T-cell (primary cell): ENCODE data around the gene SCNN1G. TPM values are rescaled to one million over a fixed set of nuclear protein-coding genes. Genes with fewer than 3 reads are reported as not detected.

Experiments
- ATAC-seq, 4 experiments: fragments of 200-7000 bp in 3 of 4; fragments of 150-1000 bp in 1 of 4; cut with Tn5 transposase; replicated peaks in 1 of 4; 1 replicate in 3 of 4; 2 replicates in 1 of 4; pipeline ENCODE4 v1.10.0; 2021; ENCODE audit warnings: moderate library complexity in 3 of 4, mild to moderate bottlenecking in 2 of 4, moderate number of reproducible peaks in 1 of 4
- CTCF ChIA-PET, 2 donors: fragments of 300-600 bp; sonication (Branson Sonifier 250); formaldehyde crosslinking; loops; one replicate each; lab custom pipeline; 2022; ENCODE audit warnings: antibody characterized with exemption in 2 of 2; lab: Charles Lee
- POLR2A ChIA-PET, 2 donors: fragments of 300-600 bp; sonication (Branson Sonifier 250); formaldehyde crosslinking; loops; one replicate each; lab custom pipeline; 2022; ENCODE audit warnings: antibody characterized with exemption in 2 of 2; lab: Charles Lee
- DNase-seq, 35 experiments: peaks; one replicate each; pipeline versions ENCODE4 v3.0.0 to v3.0.0-alpha.2; 2013 to 2023
- H3K27ac ChIP-seq: one replicate; pipeline ENCODE4 v1.5.1; 2013; ENCODE audit warnings: low read length
- H3K27me3 ChIP-seq, 2 experiments: replicated peaks in 1 of 2; 1 replicate in 1 of 2; 2 replicates in 1 of 2; pipeline versions ENCODE4 v1.6.1 to v1.7.0; 2013; ENCODE audit warnings: low read length in 1 of 2, mixed read lengths in 1 of 2; ENCODE audit not compliant: control insufficient read depth in 2 of 2, insufficient read depth in 2 of 2; ENCODE audit errors: extremely low read depth in 1 of 2
- H3K36me3 ChIP-seq, 2 donors: 1 replicate in 1 of 2; 2 replicates in 1 of 2; pipeline versions ENCODE4 v1.6.1 to v1.7.0; 2013; ENCODE audit warnings: low read length in 1 of 2; ENCODE audit not compliant: control insufficient read depth in 2 of 2, insufficient read depth in 1 of 2; ENCODE audit errors: extremely low read depth in 1 of 2
- H3K4me1 ChIP-seq, 2 experiments: 1 replicate in 1 of 2; 2 replicates in 1 of 2; pipeline versions ENCODE4 v1.6.1 to v1.7.0; 2013; ENCODE audit warnings: low read length in 2 of 2, mixed read lengths in 1 of 2; ENCODE audit not compliant: insufficient read depth in 2 of 2, control insufficient read depth in 1 of 2; ENCODE audit errors: extremely low read depth in 1 of 2
- H3K4me3 ChIP-seq, 2 donors: 1 replicate in 1 of 2; 2 replicates in 1 of 2; pipeline versions ENCODE4 v1.5.1 to v1.7.0; 2013; ENCODE audit warnings: mild to moderate bottlenecking in 2 of 2, low read length in 1 of 2, moderate library complexity in 1 of 2; ENCODE audit not compliant: control insufficient read depth in 1 of 2; ENCODE audit errors: extremely low read depth in 1 of 2
- H3K9me3 ChIP-seq: 2 replicates; pipeline ENCODE4 v1.7.0; 2013
- H3K27ac Mint-ChIP-seq, 2 donors: one replicate each; pipeline ENCODE4 v1.8.0; 2020 to 2021; ENCODE audit warnings: mild to moderate bottlenecking in 2 of 2, mixed read lengths in 2 of 2
- H3K27me3 Mint-ChIP-seq, 2 donors: one replicate each; pipeline ENCODE4 v1.8.0; 2021 to 2022; ENCODE audit warnings: mixed read lengths in 2 of 2
- H3K36me3 Mint-ChIP-seq: one replicate; pipeline ENCODE4 v1.8.0; 2021; ENCODE audit warnings: mixed read lengths
- H3K4me1 Mint-ChIP-seq, 3 donors: one replicate each; pipeline ENCODE4 v1.8.0; 2020 to 2022; ENCODE audit warnings: mixed read lengths in 3 of 3, mild to moderate bottlenecking in 1 of 3
- H3K4me3 Mint-ChIP-seq, 3 donors: one replicate each; pipeline ENCODE4 v1.8.0; 2020 to 2022; ENCODE audit warnings: mild to moderate bottlenecking in 3 of 3, mixed read lengths in 3 of 3, moderate library complexity in 3 of 3
- H3K9me3 Mint-ChIP-seq, 3 donors: one replicate each; pipeline ENCODE4 v1.8.0; 2020 to 2022; ENCODE audit warnings: mixed read lengths in 3 of 3
- WGBS: methylation state at CpG from one replicate; pipeline ENCODE4 v1.1.5; 2013; ENCODE audit warnings: missing lambda C conversion rate; ENCODE audit not compliant: insufficient coverage; 5-methylcytosine and 5-hydroxymethylcytosine counted together
- total RNA-seq, 35 experiments: library from RNA in 6 of 35; stranded (reverse) in 6 of 35; fragments of 120-200 nt in 1 of 35; gene quantifications; one replicate each; pipeline versions ENCODE4 v1.2.1 to v1.2.4 and lab custom pipeline; 2013 to 2026

SCNN1G gene
- total RNA-seq, 5 donors from 2014 or later (not counting 1 experiment from before 2014, with no cell fraction given), result not detected

DNA sequence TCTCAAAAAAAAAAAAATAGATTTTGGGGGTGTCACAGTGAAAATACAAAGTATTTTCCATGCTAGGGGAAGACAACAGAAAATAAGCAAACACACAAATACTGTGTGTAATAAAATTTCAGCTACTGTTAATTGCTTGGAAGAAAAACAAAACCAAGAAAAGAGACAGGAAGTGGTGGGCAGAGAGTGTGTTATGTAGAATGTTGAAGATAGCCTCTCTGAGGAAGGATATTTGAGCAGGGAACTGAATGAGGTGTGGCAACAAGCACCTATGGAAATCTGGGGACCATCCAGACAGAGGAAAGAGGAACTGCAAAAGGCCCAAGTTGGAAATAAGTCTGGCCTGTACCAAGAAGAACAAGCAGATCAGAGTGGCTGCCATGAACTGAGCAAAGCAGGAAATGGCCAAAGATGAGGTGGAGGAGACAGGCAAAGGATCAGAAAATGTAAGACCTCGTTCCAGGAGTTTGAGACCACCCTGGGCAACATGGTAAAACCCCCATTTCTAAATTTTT, 25.5 kb upstream of the SCNN1G start:
- Histone ChIP-seq H3K27ac (no peak overlapping the region), H3K36me3 (no peaks in the 10 kb centered on the region), H3K4me3 (no peak overlapping the region), H3K4me1 (no peaks in the 10 kb centered on the region), H3K27me3 (peaks cover 0 to 8% of the 10 kb centered on the region in 2 experiments), H3K9me3 (no peaks in the 10 kb centered on the region)
- Mint-ChIP-seq H3K4me3 (no peak overlapping the region), H3K27ac (peak overlapping the region; percentile 18 to 27), H3K4me1 (peaks cover 5 to 10% (median 8%) of the 10 kb centered on the region in 3 donors), H3K9me3 (no peaks in the 10 kb centered on the region), H3K36me3 (no peaks in the 10 kb centered on the region), H3K27me3 (peaks cover 20 to 30% of the 10 kb centered on the region in 2 donors)
- no CpG with 5 or more reads among the region's 1 CpG for WGBS
- DNase-seq (no peak), ATAC-seq (peak in 1 of 4 experiments; percentile 42)
- ChIA-PET POLR2A (interaction anchor here (0.6 to 0.7 kb wide), 2 partner anchors 12 to 1655 kb away, joined by 3 to 7 read pairs; no protein-coding TSS in a partner anchor), CTCF (no interaction called here)

DNA sequence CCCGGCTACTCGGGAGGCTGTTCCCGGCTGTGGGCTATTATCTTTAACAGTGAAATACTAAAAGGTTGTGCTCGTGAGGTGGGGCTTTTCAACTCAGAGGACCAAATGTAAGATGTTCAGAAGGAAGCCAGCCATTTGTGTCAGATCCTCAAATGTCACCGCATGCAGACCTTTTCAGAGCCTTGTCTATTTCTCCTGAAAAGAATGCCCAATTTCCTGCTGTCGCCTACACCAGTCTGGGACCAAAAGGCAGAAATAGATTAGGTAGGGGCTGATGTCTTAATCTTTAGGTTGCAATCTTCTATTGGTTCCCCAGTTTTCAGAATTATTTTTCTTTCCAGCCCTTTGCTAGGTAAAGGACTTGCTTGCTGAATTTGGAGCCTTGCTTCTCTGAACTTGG, 24.4 kb upstream of the SCNN1G start:
- POLR2A ChIA-PET, result no interaction called here
- H3K27me3 ChIP-seq, result peaks cover 0 to 8% of the 10 kb centered on the region in 2 experiments
- WGBS, result 97% methylated on average over 5 of the region's 6 CpGs

DNA sequence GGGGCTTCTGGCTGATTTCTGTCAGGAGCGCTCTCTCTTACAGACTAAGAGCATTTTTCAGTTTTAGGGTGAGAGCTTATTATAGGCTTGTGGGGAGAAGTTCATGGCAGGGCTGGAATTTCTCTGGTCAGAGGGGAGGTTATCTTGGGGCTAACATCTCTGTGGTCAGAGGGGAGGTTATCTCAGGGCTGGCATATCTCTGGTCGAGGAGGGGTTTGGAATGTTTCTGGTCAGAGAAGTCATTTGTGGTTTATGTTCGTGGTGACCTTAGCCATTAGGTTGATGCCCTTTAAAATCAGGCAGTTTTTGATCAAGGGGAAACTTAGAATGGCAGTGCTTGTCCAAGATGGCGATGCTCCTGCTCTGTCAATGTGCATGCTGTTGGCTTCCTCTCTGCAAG, 22.5 kb upstream of the SCNN1G start:
- Histone ChIP-seq H3K27me3 (peaks cover 0 to 12% of the 10 kb centered on the region in 2 experiments), H3K4me3 (no peak overlapping the region), H3K27ac (no peak overlapping the region), H3K4me1 (no peaks in the 10 kb centered on the region), H3K9me3 (no peaks in the 10 kb centered on the region), H3K36me3 (no peaks in the 10 kb centered on the region)
- Mint-ChIP-seq H3K36me3 (no peaks in the 10 kb centered on the region), H3K27me3 (peaks cover 44 to 49% of the 10 kb centered on the region in 2 donors), H3K4me3 (no peak overlapping the region), H3K27ac (no peak overlapping the region), H3K9me3 (no peaks in the 10 kb centered on the region), H3K4me1 (peaks cover 5 to 10% (median 8%) of the 10 kb centered on the region in 3 donors)
- ATAC-seq, result no peak
- POLR2A ChIA-PET, result no interaction called here
- WGBS, result 39% methylated on average over 3 of the region's 4 CpGs
- no peak for DNase-seq
- CTCF ChIA-PET, result no interaction called here

More for the DNA sequence above, 24.4 kb upstream of the SCNN1G start:
- Histone ChIP-seq H3K9me3 (no peaks in the 10 kb centered on the region), H3K27ac (no peak overlapping the region), H3K4me3 (no peak overlapping the region), H3K4me1 (no peaks in the 10 kb centered on the region), H3K36me3 (no peaks in the 10 kb centered on the region)
- CTCF ChIA-PET, result no interaction called here
- no peaks in the 10 kb centered on the region for H3K36me3 Mint-ChIP-seq
- DNase-seq (no peak), ATAC-seq (no peak)
- peaks cover 26 to 39% of the 10 kb centered on the region in 2 donors for H3K27me3 Mint-ChIP-seq
- H3K27ac Mint-ChIP-seq, result no peak overlapping the region
- H3K4me3 Mint-ChIP-seq, result no peak overlapping the region
- H3K4me1 Mint-ChIP-seq, result peaks cover 5 to 10% (median 8%) of the 10 kb centered on the region in 3 donors
- no peaks in the 10 kb centered on the region for H3K9me3 Mint-ChIP-seq

DNA sequence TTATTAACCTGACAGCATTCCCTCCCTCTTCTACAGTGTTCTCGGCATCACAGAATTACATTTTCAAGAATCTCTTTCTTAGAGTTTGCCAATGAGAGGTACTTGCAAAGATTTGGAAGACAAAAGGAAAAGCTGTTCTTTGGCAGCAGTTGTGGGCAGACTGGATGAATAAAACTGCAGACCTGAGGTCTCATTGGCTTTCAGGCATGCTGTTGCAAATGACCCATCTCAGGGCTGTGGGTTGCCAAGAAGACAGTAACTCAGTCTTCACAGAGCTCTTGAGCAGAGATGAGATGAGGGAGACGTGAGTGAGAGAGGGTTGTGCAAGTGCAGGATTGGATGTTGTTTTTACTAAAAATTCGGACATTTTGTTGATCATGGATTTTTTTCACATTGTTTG, 22.0 kb upstream of the SCNN1G start:
- H3K27me3 Mint-ChIP-seq, result peaks cover 46 to 48% of the 10 kb centered on the region in 2 donors
- Histone ChIP-seq H3K4me3 (no peak overlapping the region), H3K4me1 (no peaks in the 10 kb centered on the region), H3K9me3 (no peaks in the 10 kb centered on the region), H3K36me3 (no peaks in the 10 kb centered on the region), H3K27me3 (peaks cover 0 to 8% of the 10 kb centered on the region in 2 experiments), H3K27ac (no peak overlapping the region)
- H3K9me3 Mint-ChIP-seq, result no peaks in the 10 kb centered on the region
- no peak overlapping the region for H3K4me3 Mint-ChIP-seq
- peaks cover 5 to 10% (median 7%) of the 10 kb centered on the region in 3 donors for H3K4me1 Mint-ChIP-seq
- CTCF ChIA-PET, result no interaction called here
- no peak for ATAC-seq
- no peak for DNase-seq
- no peak overlapping the region for H3K27ac Mint-ChIP-seq
- H3K36me3 Mint-ChIP-seq, result no peaks in the 10 kb centered on the region
- POLR2A ChIA-PET, result no interaction called here
- WGBS, result no CpG with 5 or more reads among the region's 3 CpGs

DNA sequence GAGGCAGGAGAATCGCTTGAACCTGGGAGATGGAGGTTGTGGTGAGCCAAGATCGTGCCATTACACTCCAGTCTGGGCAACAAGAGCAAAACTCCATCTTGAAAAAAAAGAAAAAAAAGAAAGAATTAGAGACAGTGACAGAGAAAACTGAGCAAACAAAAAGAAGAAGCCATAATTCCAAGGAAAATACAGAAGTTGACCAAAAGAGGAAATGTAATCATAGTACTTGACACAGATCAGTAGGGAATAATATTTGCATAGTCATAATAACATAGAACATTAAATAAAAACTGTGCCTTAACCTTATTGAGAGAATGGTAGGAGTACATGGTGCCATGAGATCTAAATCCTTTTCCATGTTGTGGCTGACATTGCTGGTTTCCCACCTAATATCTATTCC, 18.6 kb upstream of the SCNN1G start:
- Mint-ChIP-seq H3K4me3 (no peak overlapping the region), H3K36me3 (no peaks in the 10 kb centered on the region), H3K4me1 (no peaks in the 10 kb centered on the region), H3K9me3 (no peaks in the 10 kb centered on the region), H3K27me3 (peaks cover 55 to 60% of the 10 kb centered on the region in 2 donors), H3K27ac (no peak overlapping the region)
- Histone ChIP-seq H3K4me3 (no peak overlapping the region), H3K36me3 (no peaks in the 10 kb centered on the region), H3K4me1 (no peaks in the 10 kb centered on the region), H3K27ac (no peak overlapping the region), H3K9me3 (no peaks in the 10 kb centered on the region), H3K27me3 (peaks cover 0 to 14% of the 10 kb centered on the region in 2 experiments)
- WGBS, result 83% methylated on average over 1 of the region's 2 CpGs
- CTCF ChIA-PET, result no interaction called here
- POLR2A ChIA-PET, result no interaction called here
- ATAC-seq, result no peak
- no peak for DNase-seq

DNA sequence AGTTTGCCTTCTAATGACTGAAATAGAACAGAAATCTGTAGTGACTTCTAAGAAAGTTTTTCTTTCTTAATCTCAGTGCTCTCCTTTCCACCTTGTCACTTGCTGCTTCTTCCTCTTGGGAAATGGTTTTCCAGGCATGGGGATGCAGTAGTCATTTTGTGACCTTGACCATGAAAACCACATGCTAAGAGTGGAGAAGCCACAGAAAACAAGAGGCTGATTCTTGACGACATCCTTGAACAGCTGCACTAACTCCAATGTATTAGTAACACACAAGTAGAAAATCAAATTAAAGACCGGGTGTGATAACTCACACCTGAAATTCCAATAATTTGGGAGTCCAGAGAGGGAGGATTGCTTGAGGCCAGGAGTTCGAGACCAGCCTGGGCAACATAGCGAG, 17.8 kb upstream of the SCNN1G start:
- Mint-ChIP-seq H3K9me3 (no peaks in the 10 kb centered on the region), H3K36me3 (no peaks in the 10 kb centered on the region), H3K4me3 (no peak overlapping the region), H3K27ac (no peak overlapping the region), H3K4me1 (no peaks in the 10 kb centered on the region), H3K27me3 (peaks cover 52 to 63% of the 10 kb centered on the region in 2 donors)
- H3K9me3 ChIP-seq, result no peaks in the 10 kb centered on the region
- ATAC-seq (no peak), DNase-seq (no peak)
- WGBS, result 50% methylated on average over 1 of the region's 4 CpGs
- CTCF ChIA-PET, result interaction anchor here in 1 of 2 donors (0.6 kb wide), 2 partner anchors 19 to 111 kb away, joined by 3 to 5 read pairs; no protein-coding TSS in a partner anchor
- no peak overlapping the region for H3K27ac ChIP-seq
- H3K4me1 ChIP-seq, result no peaks in the 10 kb centered on the region
- H3K36me3 ChIP-seq, result no peaks in the 10 kb centered on the region
- H3K4me3 ChIP-seq, result no peak overlapping the region
- POLR2A ChIA-PET, result no interaction called here
- H3K27me3 ChIP-seq, result peaks cover 0 to 14% of the 10 kb centered on the region in 2 experiments
